GM15510 (cell line): ENCODE data around the gene CD226.

Experiments used
- POLR2A ChIP-seq: IDR thresholded peaks from 3 replicates; pipeline ENCODE4 v1.6.1; 2011; ENCODE audit warnings: borderline replicate concordance; ENCODE audit not compliant: insufficient read length; ENCODE audit errors: extremely low read depth

CD226 gene

DNA sequence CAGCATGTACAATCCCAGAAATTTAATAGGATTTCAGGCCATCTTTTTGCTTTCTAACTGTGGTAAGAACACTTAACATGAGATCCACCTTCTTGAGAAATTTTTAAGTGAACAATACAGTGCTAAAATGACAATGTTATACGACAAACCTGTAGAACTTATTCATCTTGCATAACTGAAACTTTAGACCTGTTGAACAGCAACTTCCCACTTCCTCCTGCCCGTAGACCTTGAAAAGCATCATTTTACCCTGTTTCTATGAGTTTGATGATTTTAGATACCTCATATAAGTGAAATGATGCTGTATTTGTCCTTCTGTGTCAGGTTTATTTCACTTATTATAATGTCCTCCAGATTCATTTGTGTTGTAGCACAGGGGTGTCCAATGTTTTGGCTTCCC lies 128.2 kb downstream of the CD226 start:
- no peak for TF ChIP-seq POLR2A

DNA sequence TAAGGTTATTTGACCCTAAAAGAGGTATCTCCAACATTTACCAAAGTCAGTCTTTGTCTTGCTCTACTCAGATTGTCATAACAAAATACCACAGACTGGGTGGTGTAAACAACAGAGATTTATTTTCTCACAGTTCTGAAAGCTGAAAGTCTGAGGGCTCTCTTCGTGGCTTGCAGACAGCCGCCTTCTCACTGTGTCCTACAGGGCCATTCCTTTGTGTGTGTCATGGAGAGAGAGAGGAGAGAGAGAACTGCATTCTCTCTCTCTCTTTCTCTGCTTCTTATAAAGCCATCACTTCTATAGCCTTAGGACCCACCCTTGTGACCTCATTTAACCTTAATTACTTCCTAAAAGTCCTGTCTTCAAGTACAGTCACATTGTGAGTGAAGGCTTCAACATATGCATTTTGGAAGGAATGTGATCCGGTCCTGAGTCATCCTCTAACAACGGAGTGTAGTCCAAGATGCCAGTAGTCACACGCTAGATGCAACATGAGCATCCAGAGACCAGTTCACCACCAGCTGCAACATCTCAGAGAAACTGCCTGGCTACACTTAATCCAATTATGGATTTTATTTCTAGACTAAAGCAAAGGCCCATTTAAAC lies 130.2 kb downstream of the CD226 start:
- no peak for TF ChIP-seq POLR2A

DNA sequence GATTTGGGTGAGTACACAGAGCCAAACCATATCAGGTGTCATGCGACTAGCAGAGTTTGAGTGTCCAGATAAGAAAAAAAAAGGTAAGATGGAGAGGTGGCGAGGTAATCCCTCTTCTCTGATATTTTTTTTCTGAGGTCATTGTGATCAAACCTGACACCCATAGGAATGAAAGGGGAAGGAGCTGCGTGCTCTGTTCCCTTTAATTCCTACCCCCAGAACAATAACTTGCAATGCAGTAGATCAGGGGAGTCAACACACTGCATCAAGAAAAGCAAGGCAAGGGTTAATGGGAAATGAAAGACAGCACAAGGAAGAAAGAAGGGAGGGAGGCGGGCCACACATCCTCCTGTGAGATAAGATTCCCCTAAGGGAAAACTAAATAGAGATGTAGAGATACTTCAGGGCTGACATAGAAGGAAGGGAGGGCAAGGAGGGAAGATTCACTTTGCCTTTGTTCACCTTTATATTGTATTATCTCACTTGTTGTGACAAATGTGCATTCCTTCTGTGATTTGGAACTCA lies 132.8 kb downstream of the CD226 start:
- no peak for TF ChIP-seq POLR2A

DNA sequence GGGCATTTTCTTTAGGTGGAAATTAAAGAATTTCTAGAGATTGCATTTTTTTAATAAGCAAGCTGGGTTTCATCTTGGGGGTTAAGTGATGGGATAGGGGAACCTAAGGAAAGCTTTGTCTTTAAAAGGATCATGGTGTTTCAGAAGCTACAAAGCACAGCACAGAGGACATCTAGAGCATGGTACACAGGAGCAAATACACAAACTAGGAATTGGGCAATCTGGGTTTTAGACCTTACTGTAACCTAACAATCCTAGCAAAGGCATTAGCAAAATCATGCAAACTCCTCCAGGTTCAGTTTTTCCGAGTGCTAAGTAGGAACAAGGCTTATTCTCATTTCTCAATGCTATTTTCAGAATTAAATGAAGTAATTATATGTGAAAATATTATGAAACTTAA lies 134.1 kb downstream of the CD226 start:
- TF ChIP-seq POLR2A, result no peak

DNA sequence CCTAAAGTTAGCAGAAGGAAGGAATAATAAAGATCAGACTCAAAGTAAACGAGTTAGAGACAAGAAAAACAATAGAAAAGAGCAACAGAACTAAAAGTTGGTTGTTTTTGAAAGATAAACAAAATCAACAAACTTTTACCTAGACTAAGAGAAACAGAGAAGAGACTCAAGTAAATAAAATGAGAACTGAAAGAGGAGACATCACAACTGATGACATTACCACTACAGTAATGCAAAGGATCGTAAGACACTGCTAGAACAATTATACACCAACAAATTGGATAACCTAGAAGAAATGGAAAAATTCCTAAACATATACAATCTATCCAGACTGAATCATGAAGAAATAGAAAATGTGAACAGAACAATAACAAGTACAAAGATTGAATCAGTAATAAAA lies 139.3 kb downstream of the CD226 start:
- no peak for TF ChIP-seq POLR2A

DNA sequence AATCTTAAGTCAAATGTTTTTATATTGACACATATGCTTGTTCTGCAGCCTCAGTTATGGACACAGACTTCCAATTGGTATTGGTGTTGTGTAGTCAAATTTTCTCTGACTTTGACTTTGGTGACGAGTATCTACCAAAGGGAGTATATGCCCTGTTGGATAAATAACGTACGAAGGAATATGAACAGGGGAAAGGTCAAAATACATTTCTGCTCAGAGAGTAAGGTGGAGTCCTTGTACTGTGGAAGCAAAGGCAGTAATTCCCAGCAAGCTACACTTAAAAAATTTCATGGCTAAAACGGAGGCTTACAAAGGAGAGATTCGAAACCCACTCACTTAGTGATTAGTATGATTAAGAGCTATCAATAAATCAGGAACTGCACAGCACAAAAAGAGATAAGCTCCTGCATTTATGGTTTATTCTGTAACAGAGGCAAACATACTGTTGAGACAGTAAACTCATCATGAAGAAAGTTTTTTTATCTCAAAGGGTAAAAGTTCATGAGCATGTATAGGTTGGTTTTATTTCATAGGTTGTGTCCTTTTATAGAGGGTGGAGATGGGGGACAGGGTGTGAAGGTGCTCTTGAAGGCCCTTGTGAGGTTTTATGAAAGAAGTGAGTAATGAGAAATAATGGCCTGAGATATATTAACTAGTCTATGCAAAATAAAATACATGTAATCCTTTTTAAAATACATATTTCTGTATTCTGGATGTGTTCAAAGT lies 142.7 kb downstream of the CD226 start:
- TF ChIP-seq POLR2A, result no peak
